Left forelimb (tissue), 1 donor: ENCODE data around the gene FOLR1.
A peak's percentile ranks its signal among the peaks of the same experiment; 100 is the strongest.
"Not testable (repeated sequence)": the region's sequence is repeated elsewhere in the genome, so short reads cannot be mapped to it uniquely, and the experiment has no call there.

Experiments used
- DNase-seq: peaks from one replicate; pipeline ENCODE4 v3.0.0-alpha.2; 2018; ENCODE audit warnings: low spot score

FOLR1 gene

DNA sequence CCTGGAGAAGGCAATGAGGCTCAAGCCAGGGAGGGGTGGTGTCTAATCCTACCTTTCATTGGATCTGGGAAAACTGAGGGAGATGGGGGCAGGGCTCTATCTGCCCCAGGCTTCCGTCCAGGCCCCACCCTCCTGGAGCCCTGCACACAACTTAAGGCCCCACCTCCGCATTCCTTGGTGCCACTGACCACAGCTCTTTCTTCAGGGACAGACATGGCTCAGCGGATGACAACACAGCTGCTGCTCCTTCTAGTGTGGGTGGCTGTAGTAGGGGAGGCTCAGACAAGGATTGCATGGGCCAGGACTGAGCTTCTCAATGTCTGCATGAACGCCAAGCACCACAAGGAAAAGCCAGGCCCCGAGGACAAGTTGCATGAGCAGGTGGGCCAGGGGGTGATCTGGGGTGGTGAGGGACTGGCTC lies at the start of gene FOLR1:
TSS of gene FOLR1 (plus strand) at position 180 of the 421 bp plus-strand sequence. CDS start at position 214, 34 bp downstream.
- no peak for DNase-seq

DNA sequence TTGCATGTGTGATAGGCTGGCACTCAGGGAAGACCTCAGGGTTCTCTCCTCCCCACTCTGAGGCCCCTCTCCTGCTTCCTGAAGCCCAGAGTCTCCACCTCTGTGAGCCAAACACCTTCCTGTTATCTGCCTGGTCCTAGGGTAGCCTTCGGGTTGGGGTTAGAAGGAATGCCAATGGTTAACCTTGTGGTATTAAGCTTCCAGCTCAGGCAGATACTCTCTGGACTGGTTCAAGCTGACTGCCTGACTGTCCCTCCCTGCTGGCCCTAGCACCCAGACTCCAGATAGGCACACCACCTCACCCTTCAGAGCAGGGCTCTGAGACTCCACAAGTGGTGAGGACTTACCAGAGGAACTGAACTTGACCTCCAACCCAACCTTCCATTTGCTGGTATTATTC lies 49.4 kb upstream of the FOLR1 start:
- not testable (repeated sequence) for DNase-seq

DNA sequence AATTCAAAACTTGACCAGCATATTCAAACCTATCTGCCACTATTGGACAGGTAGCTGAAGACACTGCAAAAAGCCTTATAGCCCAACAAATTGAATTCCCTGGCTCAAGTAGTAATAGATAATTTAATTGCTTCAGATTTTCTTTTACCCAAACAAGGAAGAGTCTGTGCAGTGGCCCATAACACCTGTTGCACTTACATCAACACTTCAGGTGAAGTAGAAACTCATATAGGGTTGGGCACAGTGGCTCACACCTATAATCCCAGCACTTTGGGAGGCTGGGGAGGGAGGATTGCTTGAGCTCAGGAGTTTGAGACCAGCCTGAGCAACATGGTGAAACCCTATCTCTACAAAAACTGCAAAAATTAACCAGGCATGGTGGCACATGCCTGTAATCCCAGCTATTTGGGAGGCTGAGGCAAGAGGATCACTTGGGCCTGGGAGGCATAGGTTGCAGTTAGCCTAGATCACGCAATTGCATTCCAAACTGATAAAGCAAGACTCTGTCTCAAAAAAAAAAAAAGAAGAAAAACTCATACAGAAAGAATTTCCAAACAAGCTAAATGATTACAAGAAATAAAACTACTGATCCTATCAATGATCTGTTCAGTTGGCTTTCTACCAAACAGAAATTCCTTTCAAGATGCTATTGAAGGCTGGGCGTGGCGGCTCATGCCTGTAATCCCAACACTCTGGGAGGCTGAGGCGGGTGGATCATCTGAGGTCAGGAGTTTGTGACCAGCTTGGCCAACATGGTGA lies 47.0 kb upstream of the FOLR1 start:
- DNase-seq: no peak

DNA sequence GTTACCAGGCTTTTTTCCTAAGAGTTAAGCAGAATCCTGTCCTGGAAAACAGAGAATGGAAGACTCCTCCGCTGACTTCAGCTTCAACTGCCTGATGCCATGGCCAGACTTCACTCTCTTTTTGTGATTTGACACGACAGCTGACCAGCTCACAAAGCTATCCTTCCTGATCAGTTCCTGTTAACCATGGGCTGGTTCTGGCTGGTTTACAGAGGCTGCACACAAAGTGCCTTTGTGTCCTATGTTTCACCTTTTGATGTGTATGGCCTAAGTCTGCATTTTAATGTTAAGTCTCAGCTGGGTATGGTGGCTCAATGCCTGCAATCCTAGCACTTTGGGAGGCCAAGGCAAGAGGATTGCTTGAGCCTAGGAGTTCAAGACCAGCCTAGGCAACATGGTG lies 45.3 kb upstream of the FOLR1 start:
- no peak for DNase-seq

GRCh38 chr11:72150882-72151281 lies 41.1 kb upstream of the FOLR1 start:
- DNase-seq: no peak

GRCh38 chr11:72153874-72154273 lies 38.1 kb upstream of the FOLR1 start:
- not testable (repeated sequence) for DNase-seq

DNA sequence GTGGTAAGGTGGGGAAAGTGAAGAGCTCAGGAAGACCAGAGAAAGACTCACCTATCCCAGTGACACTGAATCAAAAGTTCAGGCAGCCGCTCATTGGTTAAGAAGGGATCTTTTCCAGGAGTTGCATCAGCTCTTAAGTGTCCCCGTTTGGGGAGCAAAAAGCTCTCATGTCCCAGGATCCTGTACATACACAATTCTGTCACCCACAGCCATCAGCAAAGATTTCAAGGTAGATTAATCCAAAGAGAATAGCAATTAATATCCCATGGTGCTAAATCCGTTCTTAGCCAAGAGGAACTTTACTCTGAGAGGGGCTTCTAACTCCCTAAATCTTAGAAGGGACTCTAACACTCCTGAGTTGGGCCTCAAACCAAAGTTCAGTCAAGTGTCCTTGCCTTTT lies 37.1 kb upstream of the FOLR1 start:
- no peak for DNase-seq

DNA sequence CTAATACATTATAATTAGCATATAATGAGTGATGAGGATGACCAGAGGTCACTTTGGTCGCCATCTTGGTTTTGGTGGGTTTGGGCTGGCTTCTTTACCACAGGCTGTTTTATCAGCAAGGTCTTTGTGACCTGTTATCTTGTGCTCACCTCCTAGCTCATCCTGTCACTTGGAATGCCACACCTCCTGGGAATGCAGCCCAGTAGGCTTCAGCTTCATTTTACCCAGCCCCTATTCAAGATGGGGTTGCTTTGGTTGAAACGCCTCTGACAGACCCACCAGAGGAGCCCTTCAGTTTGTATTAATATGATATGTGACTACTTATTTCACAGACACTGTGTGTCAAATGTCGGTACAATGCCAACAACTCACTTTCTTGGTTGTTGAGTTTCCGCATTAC lies 36.2 kb upstream of the FOLR1 start:
- no peak for DNase-seq

DNA sequence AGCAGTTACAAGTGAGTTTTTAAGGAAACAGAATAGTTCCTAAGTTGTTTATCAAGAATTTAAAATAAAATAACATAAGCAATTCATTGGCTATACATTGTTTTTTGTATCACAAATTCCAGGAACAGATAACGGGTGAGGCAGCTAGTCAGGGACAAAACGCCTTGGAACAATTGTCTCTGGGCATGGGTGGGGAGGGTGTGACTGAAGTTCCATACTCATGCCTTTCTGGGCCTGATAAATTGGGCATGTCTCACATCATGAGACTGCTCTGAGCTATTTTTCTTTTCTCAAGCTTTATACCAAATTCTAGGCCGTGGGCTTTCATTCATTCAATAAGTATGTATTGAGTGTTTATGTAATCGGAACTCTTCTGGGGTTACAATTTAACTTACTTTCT lies 34.8 kb upstream of the FOLR1 start:
- no peak for DNase-seq

DNA sequence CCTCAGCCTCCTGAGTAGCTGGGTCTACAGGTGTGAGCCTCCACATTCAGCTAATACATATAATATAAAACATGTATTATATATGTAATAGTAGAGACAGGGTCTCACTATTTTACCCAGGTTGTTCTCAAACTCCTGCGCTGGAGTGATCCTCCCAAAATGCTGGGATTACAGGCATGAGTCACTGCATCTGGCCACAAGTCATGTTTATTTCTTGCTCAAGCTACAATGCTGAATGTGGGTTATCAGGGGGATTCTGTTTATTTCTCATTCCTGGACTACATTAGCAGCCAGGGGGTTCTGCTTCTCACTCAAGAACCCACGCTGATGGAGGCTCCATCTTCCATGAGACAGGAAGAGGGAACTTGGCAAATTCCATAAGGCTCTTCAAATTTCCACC lies 31.6 kb upstream of the FOLR1 start:
- peak; percentile 34 for DNase-seq

DNA sequence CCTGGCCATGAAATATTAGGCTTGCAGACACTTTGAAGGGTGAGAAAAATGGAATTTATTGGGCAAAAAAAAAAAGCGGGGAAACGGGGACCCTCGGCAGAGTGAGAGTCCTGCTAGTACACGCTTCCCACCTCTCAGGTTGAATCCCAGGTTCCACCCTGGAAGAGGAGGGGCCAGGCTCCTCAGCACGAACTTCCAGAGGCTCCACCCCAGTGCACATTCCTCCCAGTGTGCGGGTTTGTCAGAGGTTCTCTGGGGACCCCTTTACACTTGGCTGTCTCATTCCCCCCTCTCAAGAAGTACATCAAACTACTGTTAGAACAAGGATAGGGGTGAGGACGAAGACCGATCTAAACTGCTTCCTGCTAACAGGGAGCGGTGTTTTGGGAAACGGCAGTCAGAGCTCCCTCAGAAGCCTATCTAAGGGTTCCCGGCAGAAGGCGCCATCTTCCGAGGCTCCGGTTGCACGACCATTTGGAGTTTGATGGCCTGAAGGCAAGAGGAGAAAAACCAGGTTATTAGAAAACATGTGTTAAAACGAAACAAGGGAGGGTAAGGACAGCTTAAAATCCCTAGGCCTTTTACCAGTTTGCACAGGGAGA lies 28.9 kb upstream of the FOLR1 start:
- DNase-seq: peak; percentile 28

GRCh38 chr11:72164187-72164586 lies 27.8 kb upstream of the FOLR1 start:
- not testable (repeated sequence) for DNase-seq

DNA sequence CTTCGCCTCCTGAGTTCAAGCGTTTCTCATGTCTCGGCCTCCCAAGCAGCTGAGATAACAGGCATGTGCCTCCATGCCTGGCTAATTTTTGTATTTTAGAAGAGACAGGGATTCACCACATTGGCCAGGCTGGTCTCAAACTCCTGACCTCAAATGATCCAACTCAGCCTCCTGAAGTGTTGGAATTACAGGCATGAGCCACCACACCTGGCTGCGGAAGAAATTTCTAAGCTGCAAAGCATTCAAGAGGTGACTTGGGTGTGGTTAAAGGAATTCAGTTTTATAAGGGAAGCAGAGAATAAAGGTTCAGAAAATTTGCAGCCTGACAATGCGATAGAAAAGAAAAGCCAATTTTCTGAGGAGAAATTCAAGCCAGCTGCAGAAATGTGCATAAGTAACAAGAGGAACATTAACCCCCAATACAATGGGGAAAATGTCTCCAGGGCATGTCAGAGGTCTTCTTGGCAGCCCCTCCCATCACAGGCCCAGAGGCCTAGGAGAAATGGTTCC lies 22.8 kb upstream of the FOLR1 start:
- not testable (repeated sequence) for DNase-seq

DNA sequence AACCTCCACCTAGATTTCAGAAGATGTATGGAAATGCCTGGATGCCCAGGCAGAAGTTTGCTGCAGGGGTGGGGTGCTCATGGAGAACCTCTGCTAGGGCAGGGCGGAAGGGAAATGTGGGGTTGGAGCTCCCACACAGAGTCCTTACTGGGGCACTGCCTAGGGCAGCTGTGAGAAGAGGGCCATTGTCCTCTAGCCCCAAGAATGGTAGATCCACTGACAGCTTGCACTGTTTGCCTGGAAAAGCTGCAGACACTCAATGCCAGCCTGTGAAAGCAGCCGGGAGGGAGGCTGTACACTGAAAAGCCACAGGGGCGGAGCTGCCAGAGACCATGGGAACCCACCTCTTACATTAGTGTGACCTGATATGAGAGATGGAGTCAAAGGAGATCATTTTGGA lies 22.2 kb upstream of the FOLR1 start:
- DNase-seq: not testable (repeated sequence)

- DNase-seq: not testable (repeated sequence)
Measured at GRCh38 chr11:72172043-72172442, 19.9 kb upstream of the FOLR1 start.

DNA sequence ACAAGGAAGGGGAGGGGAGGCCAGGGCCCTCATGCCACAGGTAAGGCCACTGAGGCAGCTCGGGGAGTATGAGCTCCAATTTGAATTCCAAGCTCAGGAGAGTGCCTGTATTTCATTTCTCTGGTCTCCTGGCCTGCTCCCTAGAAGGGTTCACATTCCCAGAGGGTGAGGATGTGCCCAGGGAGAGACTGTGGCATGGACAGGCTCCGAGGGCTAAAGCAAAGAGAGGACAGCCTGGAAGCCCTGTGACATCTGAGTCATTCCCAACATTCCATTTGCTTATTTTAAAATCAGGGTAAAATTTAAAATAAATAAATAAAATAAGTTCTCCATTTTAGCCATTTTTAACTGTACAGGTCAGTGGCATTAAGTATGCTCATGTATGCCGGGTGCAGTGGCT lies 18.6 kb upstream of the FOLR1 start:
- peak; percentile 25 for DNase-seq

- DNase-seq: peak; percentile 33
Measured at GRCh38 chr11:72174302-72175070, 17.5 kb upstream of the FOLR1 start.

DNA sequence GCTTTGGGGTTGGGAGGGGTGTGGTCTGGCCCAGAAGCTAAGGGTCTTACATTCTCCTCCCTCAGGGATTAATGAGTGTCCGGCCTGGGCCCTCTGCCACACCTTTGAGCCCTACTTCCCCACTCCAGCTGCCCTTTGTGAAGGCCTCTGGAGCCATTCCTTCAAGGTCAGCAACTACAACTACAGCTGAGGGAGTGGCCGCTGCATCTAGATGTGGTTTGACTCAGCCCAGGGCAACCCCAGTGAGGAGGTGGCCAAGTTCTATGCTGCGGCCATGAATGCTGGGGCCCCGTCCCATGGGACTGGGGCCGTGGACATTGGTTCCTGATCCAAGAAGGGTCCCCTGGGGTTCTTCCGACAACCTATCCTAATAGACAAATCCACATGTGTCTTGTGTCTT lies 14.3 kb upstream of the FOLR1 start:
- DNase-seq: no peak

GRCh38 chr11:72179049-72179803 lies 12.7 kb upstream of the FOLR1 start:
- no peak for DNase-seq

DNA sequence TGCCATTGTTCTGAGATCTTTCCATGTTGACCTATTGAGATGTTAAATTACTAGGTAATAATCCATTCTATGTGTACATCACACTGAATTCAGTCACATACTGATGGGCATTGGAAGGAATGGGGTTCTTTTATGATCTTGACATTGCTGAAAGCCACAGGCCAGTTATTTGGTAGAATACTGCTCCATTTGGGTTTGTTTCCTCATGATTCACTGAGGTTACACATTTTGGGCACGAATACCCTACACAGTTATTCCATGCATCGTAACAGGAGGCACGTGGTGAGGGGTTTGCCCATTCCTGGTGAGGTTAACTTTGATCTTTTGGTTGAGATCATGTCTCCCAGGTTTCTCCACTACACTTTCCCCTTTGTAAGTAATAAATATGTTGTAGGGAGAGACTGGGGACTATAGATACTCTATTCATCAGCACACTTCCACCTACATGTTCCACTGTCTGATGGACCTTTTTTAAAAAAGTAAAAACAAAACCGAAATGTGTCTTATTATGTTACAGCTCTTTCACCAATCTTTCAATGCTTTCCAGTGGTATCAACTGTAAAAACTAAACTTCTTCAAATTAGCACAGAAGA lies 12.0 kb upstream of the FOLR1 start:
- no peak for DNase-seq

- not testable (repeated sequence) for DNase-seq
Measured at GRCh38 chr11:72180892-72181552, 10.9 kb upstream of the FOLR1 start.
